Lower leg skin (tissue), 4 donors: ENCODE measurements around the gene GAS7. TPM values are rescaled to one million over a fixed set of nuclear protein-coding genes. Genes with fewer than 3 reads are reported as not detected.

Experiments
- DNase-seq, 2 donors: peaks; one replicate each; pipeline ENCODE4 v3.0.0-alpha.2; 2019; ENCODE audit warnings: low spot score in 2 of 2
- H3K4me3 ChIP-seq: fragments of 200-600 bp; sonication (generic); 2 replicates; pipeline ENCODE4 v1.5.1; 2017; ENCODE audit warnings: mild to moderate bottlenecking, low read depth; ENCODE audit not compliant: poor library complexity, severe bottlenecking
- POLR2A ChIP-seq, 2 donors: fragments of 450-650 bp; IDR thresholded peaks; one replicate each; pipeline ENCODE4 v1.6.1; 2016 to 2017; ENCODE audit warnings: antibody characterized with exemption in 2 of 2, mild to moderate bottlenecking in 1 of 2, moderate library complexity in 1 of 2
- WGBS, 2 donors: methylation state at CpG; one replicate each; pipeline ENCODE4 v1.1.5; 2018; 5-methylcytosine and 5-hydroxymethylcytosine counted together
- intact Hi-C: fragments of 100-400 bp; cut with DNase I; formaldehyde crosslinking; loops from one replicate; pipeline ENCODE4 v1.15.0; 2023; ENCODE audit warnings: low total_unique reads
- total RNA-seq, 4 donors: library from RNA; depleted of rRNA; stranded (reverse); fragments of >200 nt; gene quantifications; one replicate each; pipeline ENCODE4 v1.1.0, GENCODE V29; 2016
- TF ChIP-seq, protein P1 (sequence below), 3 donors: fragments of 450-650 bp; IDR thresholded peaks; one replicate each; pipeline ENCODE4 v1.5.1; 2016; ENCODE audit warnings: antibody characterized with exemption in 3 of 3, mild to moderate bottlenecking in 3 of 3, moderate library complexity in 2 of 3

The GAS7 gene
- total RNA-seq, 4 donors from 2014 or later: 97.8 to 148 (median 117) TPM

DNA sequence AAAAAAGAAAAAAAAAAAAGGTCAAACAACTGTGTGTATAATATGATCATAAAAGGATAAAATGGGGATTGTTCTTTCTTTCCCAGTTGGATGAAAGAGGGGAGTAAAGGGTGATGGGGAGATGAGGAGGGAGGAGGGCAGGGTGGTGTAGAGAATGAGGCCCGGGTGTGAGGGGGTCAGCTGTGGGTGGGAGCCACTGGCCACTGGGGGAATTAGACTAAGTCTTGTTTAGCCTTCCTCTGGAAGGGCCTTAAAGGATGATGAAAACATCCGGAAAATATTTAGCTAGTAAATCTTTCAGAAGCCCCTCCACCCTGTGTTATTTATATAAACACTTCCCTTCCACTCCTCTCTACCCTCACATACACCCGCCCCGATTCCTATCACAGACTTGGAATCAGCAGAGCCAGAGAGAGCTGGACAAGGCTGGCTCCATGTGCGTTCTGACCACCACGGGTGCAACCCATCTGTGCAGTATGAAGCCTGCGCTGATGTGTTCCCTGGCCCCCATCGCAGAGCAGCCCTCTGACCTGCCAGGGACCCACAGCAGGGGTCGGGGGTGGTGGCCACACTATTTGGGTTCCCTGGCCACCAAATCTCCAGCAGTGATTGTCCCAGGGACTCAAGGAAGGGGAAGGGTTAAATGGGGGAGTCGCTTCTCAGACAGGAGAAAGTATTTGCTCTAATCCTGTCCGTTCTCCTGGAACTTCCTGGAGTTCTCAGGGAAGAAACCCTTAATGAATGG lies 72.7 kb downstream of the GAS7 start:
- H3K4me3 ChIP-seq: no peak overlapping the region
- intact Hi-C loops: no loop called here
- 35 to 39% methylated on average over 11 of the region's 11 CpGs for WGBS, 2 donors

DNA sequence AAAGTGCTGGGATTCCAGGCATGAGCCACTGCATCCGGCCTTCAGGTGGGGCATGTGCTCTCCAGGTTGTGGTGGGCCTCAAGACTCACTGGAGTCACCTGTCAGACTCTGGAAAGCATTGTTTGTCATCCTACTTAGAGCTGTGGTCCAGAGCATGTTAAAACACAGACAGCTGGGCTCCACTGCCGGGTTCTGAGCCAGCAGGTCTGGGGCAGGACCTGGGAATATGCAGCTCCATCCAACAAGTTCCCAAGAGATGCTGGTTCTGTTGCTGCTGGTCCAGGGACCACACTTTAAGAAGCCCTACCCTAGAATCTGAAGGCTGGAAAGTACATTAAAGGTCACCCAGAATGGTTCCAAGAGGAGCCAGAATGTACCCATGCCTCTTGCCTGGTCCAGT lies 75.3 kb downstream of the GAS7 start:
- no peak for DNase-seq
- intact Hi-C loops: no loop called here
- 67 to 81% methylated on average over 2 of the region's 2 CpGs for WGBS, 2 donors
- no peak for TF ChIP-seq POLR2A (IDR thresholded peaks at IDR 0.05)
- TF ChIP-seq, protein P1, sequence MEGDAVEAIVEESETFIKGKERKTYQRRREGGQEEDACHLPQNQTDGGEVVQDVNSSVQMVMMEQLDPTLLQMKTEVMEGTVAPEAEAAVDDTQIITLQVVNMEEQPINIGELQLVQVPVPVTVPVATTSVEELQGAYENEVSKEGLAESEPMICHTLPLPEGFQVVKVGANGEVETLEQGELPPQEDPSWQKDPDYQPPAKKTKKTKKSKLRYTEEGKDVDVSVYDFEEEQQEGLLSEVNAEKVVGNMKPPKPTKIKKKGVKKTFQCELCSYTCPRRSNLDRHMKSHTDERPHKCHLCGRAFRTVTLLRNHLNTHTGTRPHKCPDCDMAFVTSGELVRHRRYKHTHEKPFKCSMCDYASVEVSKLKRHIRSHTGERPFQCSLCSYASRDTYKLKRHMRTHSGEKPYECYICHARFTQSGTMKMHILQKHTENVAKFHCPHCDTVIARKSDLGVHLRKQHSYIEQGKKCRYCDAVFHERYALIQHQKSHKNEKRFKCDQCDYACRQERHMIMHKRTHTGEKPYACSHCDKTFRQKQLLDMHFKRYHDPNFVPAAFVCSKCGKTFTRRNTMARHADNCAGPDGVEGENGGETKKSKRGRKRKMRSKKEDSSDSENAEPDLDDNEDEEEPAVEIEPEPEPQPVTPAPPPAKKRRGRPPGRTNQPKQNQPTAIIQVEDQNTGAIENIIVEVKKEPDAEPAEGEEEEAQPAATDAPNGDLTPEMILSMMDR (IDR thresholded peaks at IDR 0.05): no peak
- H3K4me3 ChIP-seq: no peak overlapping the region

More for the DNA sequence above, 72.7 kb downstream of the GAS7 start:
- DNase-seq: no peak
- TF ChIP-seq, protein P1 (IDR thresholded peaks at IDR 0.05): no peak
- no peak for TF ChIP-seq POLR2A (IDR thresholded peaks at IDR 0.05)

DNA sequence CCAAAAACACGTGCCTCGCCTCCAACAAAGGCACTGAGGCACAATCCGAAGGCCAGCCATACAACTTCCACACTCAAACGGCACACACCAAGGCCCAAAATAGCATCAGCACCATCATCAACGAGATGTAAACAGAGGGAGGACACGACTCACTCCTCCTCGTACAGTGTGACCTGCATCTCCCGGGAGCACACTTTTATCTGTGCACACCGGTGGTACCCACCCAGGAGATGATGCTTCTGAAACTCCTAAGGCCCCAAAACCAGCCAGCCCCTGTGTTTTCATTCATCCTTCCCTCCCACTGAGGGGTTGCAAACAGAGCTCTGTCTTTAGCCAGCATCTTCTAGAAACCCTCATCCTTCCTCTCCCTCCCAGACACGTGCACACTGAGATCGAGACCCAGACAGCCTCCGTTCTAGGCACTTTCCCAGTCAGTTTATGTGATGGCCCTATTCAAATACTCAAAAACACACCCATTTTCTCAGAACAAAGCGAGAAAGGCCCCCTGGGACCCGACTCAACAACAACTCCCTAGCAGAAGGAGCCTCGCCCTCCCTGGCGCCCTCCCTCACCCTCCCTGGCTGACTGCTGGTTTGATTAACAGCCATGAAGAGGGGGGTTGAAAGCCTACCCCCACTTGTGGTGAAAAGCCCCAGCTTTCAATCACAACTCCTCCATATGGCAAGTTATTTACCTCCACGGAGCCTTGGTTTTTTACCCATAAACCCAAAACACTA lies 76.3 kb downstream of the GAS7 start:
- H3K4me3 ChIP-seq: no peak overlapping the region
- no peak for TF ChIP-seq POLR2A (IDR thresholded peaks at IDR 0.05)
- TF ChIP-seq, protein P1 (IDR thresholded peaks at IDR 0.05): no peak
- DNase-seq: no peak
- WGBS, 2 donors: 62 to 69% methylated on average over 17 of the region's 17 CpGs
- intact Hi-C loops: no loop called here

DNA sequence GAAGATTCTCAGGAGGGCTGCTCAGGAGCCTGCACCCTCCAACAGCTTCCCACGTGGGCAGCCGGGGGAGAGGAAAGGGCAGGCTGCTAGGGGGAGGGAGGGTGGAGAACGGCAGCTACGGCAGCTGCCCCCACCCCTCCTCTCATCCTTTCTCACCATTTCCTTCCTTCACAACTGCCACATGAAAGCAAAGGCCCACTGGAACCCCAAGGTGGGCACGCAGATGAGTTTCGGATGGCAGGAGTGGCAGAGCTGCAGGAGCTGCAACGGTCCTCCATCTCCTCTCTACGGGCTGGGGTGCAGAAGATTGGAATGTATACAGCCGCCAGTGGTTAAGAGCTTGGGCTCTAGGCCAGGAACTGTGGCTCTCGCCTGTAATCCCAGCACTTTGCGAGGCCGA lies 77.7 kb downstream of the GAS7 start:
- WGBS, 2 donors: 54 to 55% methylated on average over 12 of the region's 12 CpGs
- no peak overlapping the region for H3K4me3 ChIP-seq
- no peak for TF ChIP-seq POLR2A (IDR thresholded peaks at IDR 0.05)
- TF ChIP-seq, protein P1 (IDR thresholded peaks at IDR 0.05): no peak
- intact Hi-C loops: no loop called here
- no peak for DNase-seq

DNA sequence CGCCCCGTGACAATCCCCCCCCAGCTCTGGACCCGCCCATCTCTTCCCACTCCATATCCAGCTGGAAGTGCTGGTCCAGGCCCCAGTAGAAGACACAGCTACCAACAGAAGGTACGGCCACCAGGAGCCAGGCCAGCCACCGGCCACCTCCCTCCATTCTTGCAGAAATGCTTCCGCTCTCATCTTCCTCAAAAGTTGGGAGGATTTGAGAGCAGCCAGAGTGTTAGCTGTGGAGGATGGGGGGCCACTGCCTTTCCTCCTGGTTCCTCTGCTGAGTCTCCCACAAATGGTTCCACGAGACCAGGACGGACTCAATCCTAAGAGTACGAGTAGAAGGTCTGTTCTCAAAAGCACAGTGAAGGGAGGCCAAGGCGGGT lies 78.3 kb downstream of the GAS7 start:
- no peak overlapping the region for H3K4me3 ChIP-seq
- intact Hi-C loops: no loop called here
- TF ChIP-seq, protein P1 (IDR thresholded peaks at IDR 0.05): no peak
- no peak for TF ChIP-seq POLR2A (IDR thresholded peaks at IDR 0.05)
- WGBS, 2 donors: 43 to 48% methylated on average over 9 to 10 of the region's 10 CpGs
- DNase-seq: no peak
